Neuron (in vitro differentiated cells): ENCODE results near the gene PTPRN2.
"Not testable (repeated sequence)": the region's sequence is repeated elsewhere in the genome, so short reads cannot be mapped to it uniquely, and the experiment has no call there.

Experiments
- H2AFZ ChIP-seq: one replicate; pipeline ENCODE4 v1.6.1; 2013; ENCODE audit warnings: low read depth, mild to moderate bottlenecking, inconsistent platforms, low read length, moderate library complexity
- H3K27me3 ChIP-seq: one replicate; pipeline ENCODE4 v1.6.1; 2013; ENCODE audit warnings: low read length; ENCODE audit not compliant: insufficient read depth
- H3K36me3 ChIP-seq: one replicate; pipeline ENCODE4 v1.6.1; 2013; ENCODE audit warnings: low read length; ENCODE audit not compliant: insufficient read depth
- H3K4me1 ChIP-seq: one replicate; pipeline ENCODE4 v1.6.1; 2013; ENCODE audit warnings: low read length; ENCODE audit not compliant: insufficient read depth
- H3K4me3 ChIP-seq: 2 replicates; pipeline ENCODE4 v1.5.1; 2013; ENCODE audit warnings: mild to moderate bottlenecking, low read length, moderate library complexity
- H3K9me3 ChIP-seq: one replicate; pipeline ENCODE4 v1.6.1; 2013; ENCODE audit warnings: low read length

The PTPRN2 gene

GRCh38 chr7:157506268-157506667 lies 1081.4 kb downstream of the PTPRN2 start:
- H3K4me3 ChIP-seq, result no peak overlapping the region
- no peaks in the 10 kb centered on the region for H3K4me1 ChIP-seq
- H3K36me3 ChIP-seq, result no peaks in the 10 kb centered on the region
- peaks cover 9% of the 10 kb centered on the region for H3K9me3 ChIP-seq
- no peak overlapping the region for H2AFZ ChIP-seq
- no peaks in the 10 kb centered on the region for H3K27me3 ChIP-seq

GRCh38 chr7:157505646-157506045 lies 1082.0 kb downstream of the PTPRN2 start:
- H3K27me3 ChIP-seq, result no peaks in the 10 kb centered on the region

DNA sequence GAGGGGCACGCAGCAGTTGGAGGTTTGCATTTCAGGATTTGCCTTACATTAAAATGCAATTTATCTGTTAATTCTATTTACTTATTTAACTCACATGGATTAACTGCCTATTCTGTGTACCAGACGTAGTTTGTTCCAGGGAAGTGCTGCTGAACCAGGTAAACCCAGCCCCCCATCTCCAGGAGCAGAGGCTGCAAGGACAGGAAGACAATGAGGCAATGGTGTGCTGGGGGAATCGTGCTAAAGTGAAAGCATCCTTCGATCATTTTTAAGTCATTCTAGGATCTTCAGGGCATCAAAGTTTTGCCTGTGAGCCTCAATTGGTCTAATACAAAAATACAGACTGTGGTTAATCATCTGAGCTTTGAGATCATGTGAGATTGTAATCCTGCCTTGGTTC lies 1084.4 kb downstream of the PTPRN2 start:
- H3K27me3 ChIP-seq, result no peaks in the 10 kb centered on the region
- peaks cover 9% of the 10 kb centered on the region for H3K9me3 ChIP-seq
- no peak overlapping the region for H3K4me3 ChIP-seq
- H3K36me3 ChIP-seq, result no peaks in the 10 kb centered on the region
- H2AFZ ChIP-seq, result no peak overlapping the region
- H3K4me1 ChIP-seq, result peaks cover 18% of the 10 kb centered on the region

More at GRCh38 chr7:157505646-157506045, 1082.0 kb downstream of the PTPRN2 start:
- Histone ChIP-seq H3K36me3 (no peaks in the 10 kb centered on the region), H2AFZ (no peak overlapping the region), H3K4me3 (no peak overlapping the region), H3K4me1 (no peaks in the 10 kb centered on the region), H3K9me3 (peaks cover 9% of the 10 kb centered on the region)

GRCh38 chr7:157502701-157503111 lies 1084.9 kb downstream of the PTPRN2 start:
- H2AFZ ChIP-seq, result no peak overlapping the region

DNA sequence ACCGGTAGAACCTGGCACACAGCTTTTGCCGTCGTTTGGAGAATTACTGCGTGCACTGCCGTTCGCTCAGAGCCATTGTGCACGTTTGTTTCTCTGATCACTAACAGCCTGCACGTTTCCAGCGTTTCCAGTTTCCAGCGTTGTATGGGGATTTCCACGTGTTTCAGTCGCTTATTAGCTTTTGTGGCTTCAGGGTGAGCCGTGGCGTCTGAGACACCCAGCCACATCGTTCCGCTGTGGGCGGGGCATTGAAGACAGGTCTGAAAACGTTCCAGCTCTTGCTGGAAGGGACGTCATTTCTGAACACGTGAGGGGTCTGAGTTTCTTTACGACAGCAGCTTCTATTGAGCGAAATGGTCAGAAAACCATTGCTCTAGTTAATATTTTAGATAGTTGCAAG lies 1086.0 kb downstream of the PTPRN2 start:
- Histone ChIP-seq H3K36me3 (no peaks in the 10 kb centered on the region), H2AFZ (no peak overlapping the region), H3K9me3 (peaks cover 9% of the 10 kb centered on the region), H3K4me3 (no peak overlapping the region), H3K4me1 (peaks cover 30% of the 10 kb centered on the region), H3K27me3 (no peaks in the 10 kb centered on the region)

More at GRCh38 chr7:157502701-157503111, 1084.9 kb downstream of the PTPRN2 start:
- Histone ChIP-seq H3K9me3 (peaks cover 9% of the 10 kb centered on the region), H3K27me3 (no peaks in the 10 kb centered on the region), H3K36me3 (no peaks in the 10 kb centered on the region), H3K4me3 (no peak overlapping the region), H3K4me1 (peaks cover 23% of the 10 kb centered on the region)

DNA sequence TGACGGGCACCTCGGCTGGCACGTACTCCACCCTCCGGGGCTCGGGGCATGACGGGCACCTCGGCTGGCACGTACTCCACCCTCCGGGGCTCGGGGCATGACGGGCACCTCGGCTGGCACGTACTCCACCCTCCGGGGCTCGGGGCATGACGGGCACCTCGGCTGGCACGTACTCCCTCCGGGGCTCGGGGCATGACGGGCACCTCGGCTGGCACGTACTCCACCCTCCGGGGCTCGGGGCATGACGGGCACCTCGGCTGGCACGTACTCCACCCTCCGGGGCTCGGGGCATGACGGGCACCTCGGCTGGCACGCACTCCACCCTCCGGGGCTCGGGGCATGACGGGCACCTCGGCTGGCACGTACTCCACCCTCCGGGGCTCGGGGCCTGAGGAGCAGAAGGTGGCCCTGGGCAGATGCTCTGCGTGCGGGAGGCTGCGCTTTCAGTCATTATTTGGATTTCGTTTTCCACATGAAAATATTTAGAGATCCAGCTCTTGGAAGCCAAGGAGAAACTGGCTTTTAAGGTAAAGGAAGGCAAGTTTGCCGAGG lies 1086.6 kb downstream of the PTPRN2 start:
- H3K4me1 ChIP-seq, result peaks cover 35% of the 10 kb centered on the region
- H3K36me3 ChIP-seq, H3K27me3 ChIP-seq, H3K4me3 ChIP-seq, H3K9me3 ChIP-seq, H2AFZ ChIP-seq: not testable (repeated sequence)

- Histone ChIP-seq H3K36me3 (no peaks in the 10 kb centered on the region), H3K27me3 (no peaks in the 10 kb centered on the region), H2AFZ (no peak overlapping the region), H3K4me1 (peaks cover 35% of the 10 kb centered on the region), H3K9me3 (peaks cover 6% of the 10 kb centered on the region), H3K4me3 (no peak overlapping the region)
These were observed 1087.3 kb downstream of the PTPRN2 start for GRCh38 chr7:157500171-157500960.

DNA sequence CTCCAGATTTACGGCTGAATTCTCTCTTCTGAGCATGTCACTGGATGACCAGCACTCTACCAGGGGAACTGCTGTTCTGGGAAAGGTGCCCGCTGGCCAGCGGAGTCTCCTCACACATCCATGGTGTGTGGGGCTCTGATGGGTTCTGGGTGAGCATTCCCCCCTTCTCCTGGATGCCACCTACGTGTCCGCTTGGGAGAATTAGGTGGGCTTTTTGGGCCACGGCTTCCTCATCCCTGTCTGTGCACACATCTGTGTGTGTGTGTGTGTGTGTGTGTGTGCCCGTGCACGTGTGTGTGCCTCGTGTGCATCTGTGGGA lies 1087.8 kb downstream of the PTPRN2 start:
- Histone ChIP-seq H3K4me3 (no peak overlapping the region), H2AFZ (no peak overlapping the region), H3K4me1 (peaks cover 35% of the 10 kb centered on the region), H3K9me3 (peaks cover 6% of the 10 kb centered on the region), H3K36me3 (no peaks in the 10 kb centered on the region), H3K27me3 (no peaks in the 10 kb centered on the region)

- no peaks in the 10 kb centered on the region for H3K36me3 ChIP-seq
- peaks cover 35% of the 10 kb centered on the region for H3K4me1 ChIP-seq
- H3K27me3 ChIP-seq, result no peaks in the 10 kb centered on the region
- H3K4me3 ChIP-seq, result no peak overlapping the region
- peaks cover 6% of the 10 kb centered on the region for H3K9me3 ChIP-seq
- no peak overlapping the region for H2AFZ ChIP-seq
These were observed 1088.3 kb downstream of the PTPRN2 start for GRCh38 chr7:157499121-157499834.

GRCh38 chr7:157498657-157499056 lies 1089.0 kb downstream of the PTPRN2 start:
- H3K36me3 ChIP-seq, result no peaks in the 10 kb centered on the region
- H3K4me1 ChIP-seq, result peaks cover 35% of the 10 kb centered on the region
- H2AFZ ChIP-seq, result no peak overlapping the region
- no peaks in the 10 kb centered on the region for H3K27me3 ChIP-seq
- H3K9me3 ChIP-seq, result peaks cover 6% of the 10 kb centered on the region
- H3K4me3 ChIP-seq, result no peak overlapping the region

DNA sequence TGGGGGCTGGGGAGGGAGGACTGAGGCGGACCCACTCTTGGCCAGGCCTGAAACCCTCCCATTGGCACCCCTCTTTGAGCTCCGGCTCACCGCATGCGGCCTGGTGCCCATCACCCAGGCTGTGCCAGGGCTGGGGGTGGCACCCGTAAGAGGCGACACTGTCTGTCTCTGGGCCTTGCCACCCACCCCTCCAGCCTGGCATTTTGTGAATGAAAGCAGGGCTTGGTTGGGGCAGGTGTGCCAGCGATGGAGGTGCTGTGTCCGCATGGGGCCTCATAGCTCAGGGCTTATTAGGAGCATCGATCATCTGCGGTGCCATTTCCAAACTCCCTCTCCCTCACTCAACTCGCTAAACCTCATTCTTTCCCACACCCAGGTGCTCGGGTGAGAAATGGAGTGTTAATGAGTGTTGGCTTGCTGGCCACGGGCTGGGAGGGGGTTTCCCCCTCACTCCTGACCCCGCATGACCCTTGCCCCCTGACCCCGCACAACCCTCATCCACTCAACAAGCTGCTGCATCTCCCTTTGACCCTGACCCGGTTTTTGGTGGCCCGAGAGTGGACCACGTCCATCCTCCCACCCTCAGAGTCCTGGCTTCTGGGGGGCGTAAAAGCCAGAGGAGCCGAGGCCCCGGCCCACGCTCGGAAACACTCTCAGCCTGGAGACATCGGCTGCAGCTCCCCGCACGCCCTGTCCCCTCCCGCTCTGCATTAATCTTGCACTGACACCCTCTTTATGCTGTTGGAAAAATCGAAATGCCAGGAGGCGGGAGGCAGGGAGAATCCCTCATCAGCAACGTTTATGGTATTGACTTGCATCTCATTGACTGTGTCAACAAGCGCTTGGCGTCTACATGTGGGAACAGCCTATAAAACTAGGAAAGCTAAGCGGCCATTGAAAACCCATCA lies 1089.6 kb downstream of the PTPRN2 start:
- H2AFZ ChIP-seq, result no peak overlapping the region
- H3K4me1 ChIP-seq, result peaks cover 35% of the 10 kb centered on the region
- H3K9me3 ChIP-seq, result peaks cover 6% of the 10 kb centered on the region
- no peak overlapping the region for H3K4me3 ChIP-seq
- H3K27me3 ChIP-seq, result no peaks in the 10 kb centered on the region
- H3K36me3 ChIP-seq, result no peaks in the 10 kb centered on the region

- H3K4me3 ChIP-seq, result no peak overlapping the region
- H3K36me3 ChIP-seq, result no peaks in the 10 kb centered on the region
- H3K27me3 ChIP-seq, result no peaks in the 10 kb centered on the region
- H2AFZ ChIP-seq, result no peak overlapping the region
- peaks cover 35% of the 10 kb centered on the region for H3K4me1 ChIP-seq
- peaks cover under 1% of the 10 kb centered on the region for H3K9me3 ChIP-seq
These were observed 1090.3 kb downstream of the PTPRN2 start for GRCh38 chr7:157497367-157497743.
